OCI-LY3 (cell line): Measurements from ENCODE around the gene SLC7A5.
"Not testable (repeated sequence)": the region's sequence is repeated elsewhere in the genome, so short reads cannot be mapped to it uniquely, and the experiment has no call there.

Experiments
- H2AFZ ChIP-seq: fragments of 200-600, 300-600 bp; shearing (Covaris generic); 2 replicates; pipeline ENCODE4 v1.6.0; 2014; ENCODE audit warnings: antibody characterized with exemption, low read depth, low read length
- H3K27ac ChIP-seq: fragments of 200-600, 300-600 bp; sonication (generic); 2 replicates; pipeline ENCODE4 v1.5.1; 2014; ENCODE audit warnings: mild to moderate bottlenecking, low read length, moderate library complexity, mixed read lengths
- H3K27me3 ChIP-seq: fragments of 200-600, 300-600 bp; sonication (generic); 2 replicates; pipeline ENCODE4 v1.6.1; 2014; ENCODE audit warnings: low read depth, low read length, mixed read lengths
- H3K36me3 ChIP-seq: fragments of 200-600, 300-600 bp; sonication (generic); replicated peaks from 2 replicates; pipeline ENCODE3; 2014; ENCODE audit warnings: low read depth, low read length, mixed read lengths
- H3K4me1 ChIP-seq: fragments of 300-600, 200-600 bp; sonication (generic); 2 replicates; pipeline ENCODE4 v1.6.1; 2014; ENCODE audit warnings: low read length, mixed read lengths
- H3K4me2 ChIP-seq: fragments of 200-600, 300-600 bp; sonication (generic); 2 replicates; pipeline ENCODE4 v1.6.1; 2014; ENCODE audit warnings: low read length, mixed read lengths
- H3K4me3 ChIP-seq: fragments of 300-600, 200-600 bp; sonication (generic); 2 replicates; pipeline ENCODE4 v1.5.1; 2014; ENCODE audit warnings: antibody characterized with exemption, mild to moderate bottlenecking, low read length, moderate library complexity
- H3K79me2 ChIP-seq: fragments of 300-600, 200-600 bp; shearing (Covaris generic); 2 replicates; pipeline ENCODE4 v1.6.1; 2014; ENCODE audit warnings: mild to moderate bottlenecking, low read length, mixed read lengths
- H3K9ac ChIP-seq: fragments of 300-600, 200-600 bp; shearing (Covaris generic); 2 replicates; pipeline ENCODE4 v1.6.0; 2014; ENCODE audit warnings: mild to moderate bottlenecking, low read length, moderate library complexity
- H3K9me3 ChIP-seq: fragments of 200-600, 300-600 bp; shearing (Covaris generic); 2 replicates; pipeline ENCODE4 v1.6.1; 2014; ENCODE audit warnings: low read length, mixed read lengths; ENCODE audit not compliant: insufficient read depth
- H4K20me1 ChIP-seq: fragments of 200-600, 300-600 bp; sonication (generic); 2 replicates; pipeline ENCODE4 v1.6.1; 2016; ENCODE audit warnings: low read length, mixed read lengths; ENCODE audit not compliant: insufficient read depth
- EZH2phosphoT487 ChIP-seq: fragments of 200-600 bp; shearing (Covaris generic); IDR thresholded peaks from 2 replicates; pipeline ENCODE4 v1.6.1; 2018; ENCODE audit warnings: antibody characterized with exemption, mixed run types, low read depth
- TF ChIP-seq, protein P1 (sequence below): fragments of 200-600, 300-600 bp; sonication (generic); IDR thresholded peaks from 2 replicates; pipeline ENCODE4 v1.5.1; 2014; ENCODE audit warnings: antibody characterized with exemption, low read length, low read depth

Gene SLC7A5

DNA sequence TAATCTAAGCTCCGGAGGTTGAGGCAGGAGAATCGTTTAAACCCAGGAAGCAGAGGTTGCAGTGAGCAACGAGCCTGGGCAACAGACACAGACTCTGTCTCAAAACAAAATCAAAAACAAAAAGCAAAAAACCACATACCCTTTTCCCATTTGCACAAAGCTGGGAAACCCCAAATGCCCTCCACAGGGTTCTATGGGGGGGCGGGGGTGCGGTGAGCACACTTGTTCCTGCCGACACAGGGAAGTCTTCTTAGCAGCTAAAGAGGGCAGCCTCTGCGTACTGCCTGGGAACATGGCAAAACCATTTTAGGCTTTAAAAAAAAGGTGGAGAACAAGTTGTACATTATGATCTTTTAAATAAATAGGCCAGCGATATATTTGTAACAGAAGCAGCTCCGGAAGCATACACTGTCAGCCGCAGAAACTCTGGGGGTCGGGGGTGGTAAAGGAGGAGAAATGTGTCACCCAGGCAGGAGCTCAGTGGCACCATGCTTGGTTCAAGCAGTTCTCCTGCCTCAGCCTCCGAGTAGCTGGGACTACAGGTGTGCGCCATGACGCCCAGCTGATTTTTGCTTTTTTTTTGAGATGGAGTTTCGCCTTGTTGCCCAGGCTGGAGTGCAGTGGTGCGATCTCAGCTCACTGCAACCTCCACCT is 3.3 kb downstream of the SLC7A5 start:
- H2AFZ ChIP-seq, H3K9ac ChIP-seq, H3K9me3 ChIP-seq, H3K27ac ChIP-seq, H3K27me3 ChIP-seq, H3K36me3 ChIP-seq: not testable (repeated sequence)
- peak overlapping the region; percentile 29; the same call in 1 of the 2 replicates for H3K4me3 ChIP-seq
- H4K20me1 ChIP-seq = peaks cover 58% of the 10 kb centered on the region
- H3K4me1 ChIP-seq = peaks cover 52% of the 10 kb centered on the region
- peak overlapping the region; percentile 30 for H3K4me2 ChIP-seq
- H3K79me2 ChIP-seq = peaks cover 82% of the 10 kb centered on the region

DNA sequence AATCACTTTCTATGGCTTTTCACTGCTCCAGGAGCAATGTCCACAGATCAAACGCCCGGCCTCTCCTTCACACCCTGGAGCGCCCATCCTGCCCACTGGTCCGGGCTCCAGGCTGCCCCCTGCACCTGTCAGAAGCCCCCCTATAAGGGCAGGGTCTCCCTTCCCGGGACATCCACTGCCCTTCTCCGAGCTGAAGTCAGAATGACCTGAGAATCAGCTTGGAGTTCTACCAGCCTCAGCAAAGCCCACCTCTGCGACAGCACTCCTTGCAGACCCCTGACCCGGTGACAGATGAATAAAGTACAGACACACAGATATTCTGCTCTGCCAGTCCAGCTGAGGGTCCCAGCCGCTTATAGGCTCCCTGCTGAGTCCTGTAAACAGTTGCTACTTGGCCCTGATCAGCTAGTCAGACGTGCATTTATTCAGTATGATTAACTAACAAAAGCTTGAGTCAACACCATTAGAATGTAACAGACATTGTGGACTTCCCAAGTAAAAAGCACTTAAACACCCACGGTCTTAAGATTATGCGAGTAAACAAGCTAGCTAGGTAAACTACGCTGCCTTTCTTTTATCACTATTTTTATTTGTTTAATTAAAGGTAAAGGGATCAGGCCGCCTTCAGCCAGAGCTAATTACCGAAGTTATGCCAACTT is 4.8 kb downstream of the SLC7A5 start:
- Histone ChIP-seq H3K9ac (no peak overlapping the region), H3K27ac (no peak overlapping the region), H4K20me1 (peaks cover 70% of the 10 kb centered on the region), H3K79me2 (peaks cover 95% of the 10 kb centered on the region), H3K4me1 (peaks cover 51% of the 10 kb centered on the region), H3K4me3 (no peak overlapping the region), H2AFZ (no peak overlapping the region), H3K4me2 (no peak overlapping the region), H3K9me3 (no peaks in the 10 kb centered on the region), H3K36me3 (peaks cover 12% of the 10 kb centered on the region), H3K27me3 (no peaks in the 10 kb centered on the region)
- no peak for TF ChIP-seq EZH2phosphoT487
- TF ChIP-seq, protein P1, sequence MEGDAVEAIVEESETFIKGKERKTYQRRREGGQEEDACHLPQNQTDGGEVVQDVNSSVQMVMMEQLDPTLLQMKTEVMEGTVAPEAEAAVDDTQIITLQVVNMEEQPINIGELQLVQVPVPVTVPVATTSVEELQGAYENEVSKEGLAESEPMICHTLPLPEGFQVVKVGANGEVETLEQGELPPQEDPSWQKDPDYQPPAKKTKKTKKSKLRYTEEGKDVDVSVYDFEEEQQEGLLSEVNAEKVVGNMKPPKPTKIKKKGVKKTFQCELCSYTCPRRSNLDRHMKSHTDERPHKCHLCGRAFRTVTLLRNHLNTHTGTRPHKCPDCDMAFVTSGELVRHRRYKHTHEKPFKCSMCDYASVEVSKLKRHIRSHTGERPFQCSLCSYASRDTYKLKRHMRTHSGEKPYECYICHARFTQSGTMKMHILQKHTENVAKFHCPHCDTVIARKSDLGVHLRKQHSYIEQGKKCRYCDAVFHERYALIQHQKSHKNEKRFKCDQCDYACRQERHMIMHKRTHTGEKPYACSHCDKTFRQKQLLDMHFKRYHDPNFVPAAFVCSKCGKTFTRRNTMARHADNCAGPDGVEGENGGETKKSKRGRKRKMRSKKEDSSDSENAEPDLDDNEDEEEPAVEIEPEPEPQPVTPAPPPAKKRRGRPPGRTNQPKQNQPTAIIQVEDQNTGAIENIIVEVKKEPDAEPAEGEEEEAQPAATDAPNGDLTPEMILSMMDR = no peak

DNA sequence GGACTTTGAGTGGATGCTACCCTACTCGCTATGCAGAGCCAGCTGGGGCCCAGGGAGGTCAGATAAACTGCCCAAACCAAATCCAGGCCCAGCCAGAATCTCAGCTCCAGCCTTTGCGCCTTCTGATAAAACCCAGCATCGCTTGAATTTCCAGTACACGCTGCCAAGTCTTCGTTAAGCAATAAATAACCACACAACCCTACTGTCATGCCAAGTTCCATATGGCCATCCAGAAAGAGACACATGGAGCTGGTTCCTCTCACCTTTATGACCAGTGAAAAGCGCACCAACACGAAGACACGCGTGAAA is 6.0 kb downstream of the SLC7A5 start:
- H3K27ac ChIP-seq, H2AFZ ChIP-seq, H3K4me2 ChIP-seq, H3K9ac ChIP-seq, H3K9me3 ChIP-seq, H3K27me3 ChIP-seq, H3K4me3 ChIP-seq: not testable (repeated sequence)
- Histone ChIP-seq H3K36me3 (peaks cover 12% of the 10 kb centered on the region), H3K4me1 (peaks cover 51% of the 10 kb centered on the region), H3K79me2 (peaks cover 97% of the 10 kb centered on the region), H4K20me1 (peaks cover 81% of the 10 kb centered on the region)

DNA sequence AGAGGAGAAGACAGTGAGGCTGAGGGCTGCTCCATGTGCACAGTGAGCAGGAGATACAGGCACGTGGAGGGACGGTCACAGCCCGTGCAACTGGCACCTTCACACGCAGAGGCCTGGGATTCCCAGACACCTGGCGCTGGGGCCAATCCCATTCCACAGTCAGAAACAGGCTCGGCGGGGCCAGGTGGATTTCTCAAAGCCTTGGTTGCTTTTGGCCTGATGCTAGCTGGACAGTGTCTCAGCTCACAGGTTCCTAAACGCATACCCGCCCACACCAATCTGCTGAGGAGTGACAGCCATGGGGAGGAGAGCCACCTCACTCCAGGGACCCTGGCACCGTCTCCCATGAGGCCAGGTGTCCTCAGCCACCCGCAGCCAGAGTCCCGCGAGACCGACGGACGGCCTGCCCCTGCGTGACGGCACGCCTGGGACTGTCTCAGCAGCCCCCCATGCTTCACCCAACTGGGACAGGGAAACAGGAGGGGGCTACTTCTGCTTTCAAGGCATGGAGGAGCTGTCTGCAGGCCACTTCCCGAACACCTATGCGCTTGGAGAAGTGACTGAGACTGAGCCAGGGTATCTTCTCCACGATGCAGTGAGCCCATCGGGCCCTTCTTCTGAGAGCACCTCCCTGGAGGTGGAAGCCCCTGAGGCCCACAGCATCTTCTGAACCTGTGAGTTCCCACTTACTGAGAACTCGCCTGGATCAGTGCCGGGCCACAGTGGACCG is 6.5 kb downstream of the SLC7A5 start:
- not testable (repeated sequence) for H3K4me3 ChIP-seq, H3K9me3 ChIP-seq, H3K27ac ChIP-seq, H3K9ac ChIP-seq, H2AFZ ChIP-seq, H3K27me3 ChIP-seq
- peaks cover 97% of the 10 kb centered on the region for H3K79me2 ChIP-seq
- H3K4me2 ChIP-seq = peak overlapping the region; percentile 8; the same call in 1 of the 2 replicates
- peaks cover 12% of the 10 kb centered on the region for H3K36me3 ChIP-seq
- peaks cover 86% of the 10 kb centered on the region for H4K20me1 ChIP-seq
- H3K4me1 ChIP-seq = peaks cover 51% of the 10 kb centered on the region

DNA sequence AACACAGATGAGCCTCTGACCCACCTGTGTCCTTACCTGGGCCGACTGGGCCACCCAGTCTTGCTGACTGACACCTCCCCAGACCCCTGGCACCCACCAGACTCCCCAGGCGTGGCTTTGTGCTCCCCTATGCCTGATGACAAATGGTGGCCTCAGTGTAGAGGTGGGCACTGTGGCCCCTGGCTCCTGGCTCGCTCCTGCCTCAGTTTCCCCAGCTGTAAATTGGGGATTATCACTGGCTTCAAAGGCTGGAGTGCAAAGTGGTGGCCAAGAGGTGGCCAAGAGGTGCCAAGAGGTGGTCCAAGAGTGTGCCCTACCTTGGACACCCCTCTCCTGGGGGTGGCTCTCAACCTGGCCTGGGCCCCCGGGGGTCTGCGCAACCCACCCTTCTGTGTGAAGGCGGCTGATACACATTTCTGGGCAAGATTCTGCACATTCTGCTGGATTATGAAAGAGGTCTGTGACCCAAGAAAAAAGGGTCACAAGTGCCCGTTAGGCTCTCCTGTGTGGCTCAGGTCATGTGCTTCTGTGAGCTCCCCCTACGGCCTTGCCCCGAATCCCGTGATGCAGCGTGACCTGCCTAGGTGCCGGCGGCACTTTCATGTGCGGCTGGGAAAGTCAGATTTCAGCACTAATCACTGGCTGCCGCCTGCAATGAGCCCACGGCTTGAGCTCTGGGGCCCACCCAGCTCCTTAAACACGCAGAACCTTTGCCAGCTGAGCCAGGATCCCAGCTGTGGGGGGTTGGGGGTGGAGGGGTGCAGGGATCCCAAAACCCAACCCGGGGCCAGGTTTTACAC is 7.8 kb downstream of the SLC7A5 start:
- H3K27me3 ChIP-seq, H3K4me3 ChIP-seq, H2AFZ ChIP-seq, H3K27ac ChIP-seq, H3K36me3 ChIP-seq, H3K9ac ChIP-seq, H3K9me3 ChIP-seq: not testable (repeated sequence)
- H4K20me1 ChIP-seq = peaks cover 88% of the 10 kb centered on the region
- H3K4me2 ChIP-seq = peak overlapping the region; percentile 56
- H3K79me2 ChIP-seq = peaks cover 97% of the 10 kb centered on the region
- peaks cover 50% of the 10 kb centered on the region for H3K4me1 ChIP-seq
